GM18517 (cell line): ENCODE results near the gene PGBD4.

ENCODE experiments used
- ATAC-seq: cut with Tn5 transposase; IDR thresholded peaks from one replicate; pipeline ENCODE4 v1.9.1; 2021; ENCODE audit warnings: mild to moderate bottlenecking, moderate library complexity; ENCODE audit not compliant: unreplicated experiment

PGBD4 gene

GRCh38 chr15:34101366-34102174 is at the start of gene PGBD4, which contains the start of gene EMC7:
PGBD4 (plus strand) TSS chr15:34102083; CDS start chr15:34102532, 449 bp downstream.
EMC7 (minus strand) TSS chr15:34101862; CDS start chr15:34101839, 23 bp downstream.
- ATAC-seq = peak; percentile 97

GRCh38 chr15:34054081-34054707 is 47.7 kb upstream of the PGBD4 start:
- no peak for ATAC-seq

GRCh38 chr15:34055868-34056595 is 45.9 kb upstream of the PGBD4 start:
- ATAC-seq = no peak

- no peak for ATAC-seq
These were observed 45.0 kb upstream of the PGBD4 start for GRCh38 chr15:34056911-34057310.

- ATAC-seq = no peak
These were observed 42.4 kb upstream of the PGBD4 start for GRCh38 chr15:34059476-34059875.

GRCh38 chr15:34059946-34060345 is 41.9 kb upstream of the PGBD4 start:
- no peak for ATAC-seq

GRCh38 chr15:34064438-34064837 is 37.4 kb upstream of the PGBD4 start:
- no peak for ATAC-seq

- no peak for ATAC-seq
These were observed 36.6 kb upstream of the PGBD4 start for GRCh38 chr15:34065261-34065660.

GRCh38 chr15:34065941-34066340 is 35.9 kb upstream of the PGBD4 start:
- no peak for ATAC-seq

- ATAC-seq = no peak
These were observed 31.9 kb upstream of the PGBD4 start for GRCh38 chr15:34070003-34070402.

- no peak for ATAC-seq
These were observed 25.1 kb upstream of the PGBD4 start for GRCh38 chr15:34076785-34077184.

GRCh38 chr15:34078900-34079299 is 23.0 kb upstream of the PGBD4 start:
- ATAC-seq = no peak

GRCh38 chr15:34079904-34080303 is 22.0 kb upstream of the PGBD4 start:
- no peak for ATAC-seq

GRCh38 chr15:34084086-34084485 is 17.8 kb upstream of the PGBD4 start:
- ATAC-seq = no peak

GRCh38 chr15:34085746-34086145 is 16.1 kb upstream of the PGBD4 start:
- ATAC-seq = no peak

GRCh38 chr15:34099914-34100313 is 2.0 kb upstream of the PGBD4 start:
- no peak for ATAC-seq

- ATAC-seq = peak; percentile 29
These were observed 467 bp downstream of the PGBD4 start for GRCh38 chr15:34102175-34102925.

- ATAC-seq = no peak
These were observed 4.5 kb downstream of the PGBD4 start for GRCh38 chr15:34106423-34106822.

GRCh38 chr15:34107315-34107714 is 5.4 kb downstream of the PGBD4 start:
- no peak for ATAC-seq

GRCh38 chr15:34109797-34110663 is 8.1 kb downstream of the PGBD4 start:
- no peak for ATAC-seq
